ENCODE data around the gene SETD3.

The SETD3 gene

DNA sequence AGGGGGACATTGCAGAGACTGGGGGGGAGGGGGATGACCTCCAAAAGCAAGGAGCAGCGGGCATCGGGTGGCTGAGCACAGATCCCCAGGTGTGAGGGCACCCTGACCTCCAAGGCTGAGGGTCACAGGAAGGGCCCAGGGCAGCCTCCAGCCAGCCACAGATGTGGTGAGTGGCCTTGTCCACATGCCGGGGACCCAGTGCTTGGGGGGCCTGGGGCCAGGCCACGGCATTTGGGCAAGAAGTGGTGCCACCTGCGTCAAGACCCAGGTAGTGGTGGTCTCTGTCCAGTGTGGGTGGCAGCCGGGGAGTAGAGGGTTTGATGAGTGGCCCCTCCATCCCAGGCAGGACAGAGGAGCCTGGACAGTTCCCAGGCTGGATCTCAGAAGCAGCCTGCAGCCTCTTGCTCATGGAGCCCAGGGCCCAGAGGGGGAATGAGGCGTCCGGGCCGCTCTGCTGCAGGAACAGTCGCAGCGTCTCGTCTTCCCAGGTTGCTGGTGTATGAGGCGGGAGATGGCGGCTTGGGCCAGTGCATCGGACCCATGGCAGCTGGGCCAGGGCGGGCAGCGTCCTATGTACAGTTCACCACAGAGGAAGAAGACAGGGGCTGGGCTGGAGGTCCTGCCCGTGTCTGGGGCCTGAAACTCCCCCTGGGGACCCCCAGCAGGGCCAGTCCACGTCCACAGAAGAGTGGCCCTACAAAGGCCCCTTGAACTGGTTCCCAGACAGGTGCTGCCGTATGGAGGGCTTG is 34.1 kb upstream of the SETD3 start:
- TF ChIP-seq, protein P1, sequence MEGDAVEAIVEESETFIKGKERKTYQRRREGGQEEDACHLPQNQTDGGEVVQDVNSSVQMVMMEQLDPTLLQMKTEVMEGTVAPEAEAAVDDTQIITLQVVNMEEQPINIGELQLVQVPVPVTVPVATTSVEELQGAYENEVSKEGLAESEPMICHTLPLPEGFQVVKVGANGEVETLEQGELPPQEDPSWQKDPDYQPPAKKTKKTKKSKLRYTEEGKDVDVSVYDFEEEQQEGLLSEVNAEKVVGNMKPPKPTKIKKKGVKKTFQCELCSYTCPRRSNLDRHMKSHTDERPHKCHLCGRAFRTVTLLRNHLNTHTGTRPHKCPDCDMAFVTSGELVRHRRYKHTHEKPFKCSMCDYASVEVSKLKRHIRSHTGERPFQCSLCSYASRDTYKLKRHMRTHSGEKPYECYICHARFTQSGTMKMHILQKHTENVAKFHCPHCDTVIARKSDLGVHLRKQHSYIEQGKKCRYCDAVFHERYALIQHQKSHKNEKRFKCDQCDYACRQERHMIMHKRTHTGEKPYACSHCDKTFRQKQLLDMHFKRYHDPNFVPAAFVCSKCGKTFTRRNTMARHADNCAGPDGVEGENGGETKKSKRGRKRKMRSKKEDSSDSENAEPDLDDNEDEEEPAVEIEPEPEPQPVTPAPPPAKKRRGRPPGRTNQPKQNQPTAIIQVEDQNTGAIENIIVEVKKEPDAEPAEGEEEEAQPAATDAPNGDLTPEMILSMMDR (IDR thresholded peaks at IDR 0.05; ENCODE audit: insufficient read depth, low read length, missing control alignments): no peak
- CTCF ChIA-PET: interaction anchor here (1.3 to 5.2 kb wide), 3 partner anchors 109 to 371 kb away, joined by 5 to 41 read pairs (median 5); no protein-coding TSS in a partner anchor
- no peak for DNase-seq (ENCODE audit: low read depth, low spot score)
- H3K4me3 ChIP-seq (ENCODE audit: low read depth, low read length): no peak overlapping the region
- POLR2A ChIA-PET: no interaction called here

DNA sequence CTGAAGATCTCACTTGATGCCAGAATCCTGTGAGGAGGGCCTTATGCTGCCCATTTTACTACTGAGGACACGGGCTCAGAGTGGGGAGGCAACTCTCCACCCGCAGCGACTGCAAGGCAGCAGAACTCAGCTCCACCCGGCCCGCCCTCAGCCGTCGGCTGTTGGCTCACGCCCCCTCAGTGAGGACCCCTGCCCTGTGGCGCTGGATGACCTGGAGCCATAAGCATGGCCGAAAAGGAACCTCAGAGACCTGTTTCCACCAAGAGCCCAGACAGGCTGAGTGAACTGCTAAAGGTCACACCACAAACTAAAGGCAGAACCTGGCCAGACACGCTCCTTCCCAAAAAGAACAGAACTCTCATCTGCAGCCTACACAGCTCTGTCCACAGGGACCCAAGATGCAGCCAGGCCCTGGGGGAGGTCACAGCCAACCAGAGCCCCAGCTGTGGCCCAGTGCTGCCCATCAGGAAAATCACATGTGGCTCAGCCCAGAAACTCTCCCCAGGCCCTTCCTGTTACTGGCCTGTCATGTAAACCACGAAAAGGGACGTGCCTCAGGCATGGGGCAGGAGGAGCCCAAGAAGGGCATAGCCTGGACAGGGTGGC is 33.4 kb upstream of the SETD3 start:
- ChIA-PET CTCF (no interaction called here), POLR2A (no interaction called here)
- TF ChIP-seq, protein P1 (IDR thresholded peaks at IDR 0.05; ENCODE audit: insufficient read depth, low read length, missing control alignments): no peak

DNA sequence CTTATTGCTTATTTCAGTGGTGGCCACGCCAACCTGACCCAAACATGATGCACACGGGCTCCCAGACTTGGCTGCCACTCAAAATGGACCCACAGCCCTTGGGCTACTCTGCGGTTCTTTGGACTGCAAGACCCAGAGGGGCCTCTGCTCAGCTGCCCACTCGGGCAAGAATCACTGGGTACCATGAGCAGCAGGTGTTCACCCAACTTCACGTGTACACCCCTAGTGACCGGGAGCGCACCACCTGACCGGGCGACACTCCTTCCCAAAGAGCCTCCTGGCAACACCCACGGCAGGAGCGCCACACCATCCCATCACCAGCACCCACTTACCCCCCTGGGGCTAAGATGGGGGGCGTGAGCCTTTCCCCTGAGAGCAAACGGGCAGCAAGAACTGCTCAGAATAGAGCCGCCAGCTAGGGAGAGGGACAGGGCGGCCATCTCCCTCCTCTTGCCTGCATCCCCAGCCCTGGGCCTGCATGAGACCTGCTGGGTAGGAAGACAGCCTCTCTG is 32.6 kb upstream of the SETD3 start:
- no peak for DNase-seq (ENCODE audit: low read depth, low spot score)
- H3K4me3 ChIP-seq (ENCODE audit: low read depth, low read length): no peak overlapping the region
- POLR2A ChIA-PET: no interaction called here
- TF ChIP-seq, protein P1 (IDR thresholded peaks at IDR 0.05; ENCODE audit: insufficient read depth, low read length, missing control alignments): no peak
- CTCF ChIA-PET: interaction anchor here (2.3 kb wide), 1 partner anchor 115 kb away, joined by 12 read pairs; no protein-coding TSS in a partner anchor

More for the DNA sequence above, 33.4 kb upstream of the SETD3 start:
- no peak overlapping the region for H3K4me3 ChIP-seq (ENCODE audit: low read depth, low read length)
- no peak for DNase-seq (ENCODE audit: low read depth, low spot score)

DNA sequence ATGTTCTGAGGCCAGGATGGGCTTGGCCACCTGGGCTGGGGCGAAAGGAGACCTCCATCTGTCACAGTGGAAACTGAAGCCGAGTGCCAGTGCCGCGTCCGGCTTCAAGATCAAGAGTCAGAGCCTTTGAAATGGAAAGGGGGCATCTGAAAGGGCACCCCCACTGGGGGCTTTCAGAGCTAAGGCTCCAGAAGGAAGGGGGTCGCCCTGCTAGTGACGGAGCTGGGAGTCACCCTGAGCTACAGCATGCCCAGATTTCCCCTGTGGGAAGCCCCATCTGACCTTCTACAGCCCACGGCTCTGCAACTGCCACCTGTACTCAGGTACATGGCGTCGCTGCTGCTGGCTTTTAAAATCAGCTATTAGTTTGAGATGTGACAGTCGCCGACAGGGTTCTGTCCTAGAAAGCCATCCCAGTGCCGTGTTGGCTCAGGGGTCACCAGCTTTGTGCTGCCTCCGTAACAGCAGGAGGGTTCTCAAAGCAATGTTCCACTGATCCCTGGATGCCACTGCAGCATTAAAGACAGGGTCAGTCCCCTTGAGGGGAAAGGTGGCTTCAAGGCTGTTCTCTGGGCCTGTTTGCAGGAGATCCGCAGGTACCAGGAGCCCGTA is 32.0 kb upstream of the SETD3 start:
- ChIA-PET POLR2A (no interaction called here), CTCF (interaction anchor here (0.6 to 2.3 kb wide), 5 partner anchors 116 to 279 kb away, joined by 3 to 12 read pairs (median 3); no protein-coding TSS in a partner anchor)
- H3K4me3 ChIP-seq (ENCODE audit: low read depth, low read length): no peak overlapping the region
- TF ChIP-seq, protein P1 (IDR thresholded peaks at IDR 0.05; ENCODE audit: insufficient read depth, low read length, missing control alignments): no peak
- no peak for DNase-seq (ENCODE audit: low read depth, low spot score)

DNA sequence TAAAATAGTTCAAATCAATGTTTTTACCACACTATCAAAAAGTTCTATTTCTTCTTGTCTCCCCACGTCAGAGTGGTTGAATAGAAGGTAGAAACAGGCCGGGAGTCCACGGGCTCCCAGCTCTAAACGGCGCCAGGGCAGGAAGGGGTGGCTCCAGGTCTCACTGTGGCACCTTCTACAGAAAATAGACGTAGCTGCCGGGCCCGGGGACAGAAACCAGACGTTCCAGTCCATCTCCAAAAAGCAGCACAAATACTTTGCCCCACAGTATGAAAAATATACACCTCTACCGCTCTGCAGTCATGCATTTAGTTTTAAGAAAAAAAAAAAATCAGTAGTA is 31.4 kb upstream of the SETD3 start:
- ChIA-PET POLR2A (interaction anchor here (1.4 kb wide), 1 partner anchor 111 kb away, joined by 3 read pairs; no protein-coding TSS in a partner anchor), CTCF (interaction anchor here (0.6 to 2.3 kb wide), 6 partner anchors 12 to 280 kb away, joined by 3 to 12 read pairs (median 3); no protein-coding TSS in a partner anchor)
- H3K4me3 ChIP-seq (ENCODE audit: low read depth, low read length): no peak overlapping the region
- TF ChIP-seq, protein P1 (IDR thresholded peaks at IDR 0.05; ENCODE audit: insufficient read depth, low read length, missing control alignments): no peak
- no peak for DNase-seq (ENCODE audit: low read depth, low spot score)
